Inflammatory macrophage treated with lipopolysaccharide for 1 hour (primary cell): ENCODE results near the gene TMSB10.
A peak's percentile ranks its signal among the peaks of the same experiment; 100 is the strongest.

Experiments used
- DNase-seq, 2 donors: peaks; one replicate each; pipeline ENCODE4 v3.0.0-alpha.2; 2020 to 2022

TMSB10 gene

GRCh38 chr2:84880645-84881521 lies 24.6 kb upstream of the TMSB10 start, which contains the start of gene TRABD2A:
TRABD2A (minus strand) TSS chr2:84881084; CDS start chr2:84881039, 45 bp downstream.
- DNase-seq, result peak; percentile 26 to 39

GRCh38 chr2:84881581-84882413 lies 23.7 kb upstream of the TMSB10 start:
- peak; percentile 74 to 92 for DNase-seq

GRCh38 chr2:84882414-84882738 lies 23.1 kb upstream of the TMSB10 start:
- no peak for DNase-seq

GRCh38 chr2:84882775-84883550 lies 22.5 kb upstream of the TMSB10 start:
- DNase-seq, result no peak

- no peak for DNase-seq
Observed at GRCh38 chr2:84884449-84884848, 21.0 kb upstream of the TMSB10 start.

GRCh38 chr2:84885111-84885510 lies 20.3 kb upstream of the TMSB10 start:
- no peak for DNase-seq

GRCh38 chr2:84886791-84887190 lies 18.7 kb upstream of the TMSB10 start:
- DNase-seq, result no peak

GRCh38 chr2:84888401-84889276 lies 16.8 kb upstream of the TMSB10 start:
- DNase-seq, result peak; percentile 65 to 82

- DNase-seq, result no peak
Observed at GRCh38 chr2:84889332-84889731, 16.1 kb upstream of the TMSB10 start.

GRCh38 chr2:84891355-84892010 lies 14.0 kb upstream of the TMSB10 start:
- DNase-seq, result no peak

GRCh38 chr2:84894131-84894586 lies 11.3 kb upstream of the TMSB10 start:
- DNase-seq, result no peak

GRCh38 chr2:84894758-84895520 lies 10.5 kb upstream of the TMSB10 start:
- no peak for DNase-seq

- no peak for DNase-seq
Observed at GRCh38 chr2:84896567-84896966, 8.9 kb upstream of the TMSB10 start.

- no peak for DNase-seq
Observed at GRCh38 chr2:84897773-84898172, 7.7 kb upstream of the TMSB10 start.

- no peak for DNase-seq
Observed at GRCh38 chr2:84899304-84900204, 5.9 kb upstream of the TMSB10 start.

GRCh38 chr2:84900971-84901370 lies 4.5 kb upstream of the TMSB10 start:
- DNase-seq, result no peak

GRCh38 chr2:84901593-84902120 lies 3.8 kb upstream of the TMSB10 start:
- DNase-seq, result no peak

GRCh38 chr2:84902526-84902925 lies 2.9 kb upstream of the TMSB10 start:
- no peak for DNase-seq

GRCh38 chr2:84904151-84904550 lies 1.3 kb upstream of the TMSB10 start:
- DNase-seq, result no peak
